Breast epithelium (tissue), 4 donors: Measurements from ENCODE around the gene NFATC4. TPM values are rescaled to one million over a fixed set of nuclear protein-coding genes. Genes with fewer than 3 reads are reported as not detected.

ENCODE experiments used
- DNase-seq, 2 donors: peaks; one replicate each; pipeline ENCODE4 v3.0.0-alpha.2; 2019; ENCODE audit warnings: low spot score in 2 of 2
- H3K27ac ChIP-seq, 2 donors: fragments of 200-600 bp; sonication (generic) in 1 of 2; one replicate each; pipeline ENCODE4 v1.5.1; 2016 to 2019; ENCODE audit warnings: mild to moderate bottlenecking in 1 of 2
- H3K27me3 ChIP-seq, 2 donors: fragments of 200-600 bp; sonication (generic) in 1 of 2; one replicate each; pipeline versions ENCODE4 v1.5.1 to v1.6.0; 2017 to 2019; ENCODE audit warnings: control low read depth in 1 of 2, mild to moderate bottlenecking in 1 of 2
- H3K36me3 ChIP-seq: fragments of 200-600 bp; one replicate; pipeline ENCODE4 v1.5.1; 2019
- H3K4me1 ChIP-seq, 2 donors: fragments of 200-600 bp; sonication (generic); one replicate each; pipeline ENCODE4 v1.5.1; 2016 to 2019; ENCODE audit warnings: control low read depth in 1 of 2
- H3K4me3 ChIP-seq, 3 donors: fragments of 200-600 bp; sonication (generic); 1 replicate in 2 of 3; 2 replicates in 1 of 3; pipeline ENCODE4 v1.5.1; 2016 to 2019; ENCODE audit warnings: mild to moderate bottlenecking in 3 of 3, moderate library complexity in 2 of 3
- H3K9me3 ChIP-seq, 2 donors: fragments of 200-600 bp; sonication (generic) in 1 of 2; one replicate each; pipeline ENCODE4 v1.5.1; 2016 to 2019; ENCODE audit warnings: control low read depth in 1 of 2
- CTCF ChIP-seq, 3 donors: fragments of 450-650 bp; IDR thresholded peaks; one replicate each; pipeline ENCODE4 v1.5.1; 2016 to 2017; ENCODE audit warnings: antibody characterized with exemption in 3 of 3, mild to moderate bottlenecking in 3 of 3, moderate library complexity in 3 of 3
- POLR2A ChIP-seq: fragments of 450-650 bp; IDR thresholded peaks from one replicate; pipeline ENCODE4 v1.6.1; 2016; ENCODE audit warnings: antibody characterized with exemption, mild to moderate bottlenecking, moderate library complexity
- POLR2AphosphoS5 ChIP-seq, 3 donors: sonication (generic); formaldehyde crosslinking; IDR thresholded peaks; one replicate each; pipeline ENCODE4 v1.6.1; 2017; ENCODE audit warnings: antibody characterized with exemption in 3 of 3
- intact Hi-C: fragments of 100-400 bp; cut with DNase I; formaldehyde crosslinking; loops from one replicate; pipeline ENCODE4 v1.15.1; 2023; ENCODE audit warnings: low total_unique reads
- total RNA-seq, 3 donors: library from RNA; depleted of rRNA; stranded (reverse); fragments of >200 nt; gene quantifications; one replicate each; pipeline ENCODE4 v1.1.0, GENCODE V29; 2016

Gene NFATC4
- total RNA-seq, 3 donors from 2014 or later, result 28.6 to 67.2 (median 32.8) TPM

DNA sequence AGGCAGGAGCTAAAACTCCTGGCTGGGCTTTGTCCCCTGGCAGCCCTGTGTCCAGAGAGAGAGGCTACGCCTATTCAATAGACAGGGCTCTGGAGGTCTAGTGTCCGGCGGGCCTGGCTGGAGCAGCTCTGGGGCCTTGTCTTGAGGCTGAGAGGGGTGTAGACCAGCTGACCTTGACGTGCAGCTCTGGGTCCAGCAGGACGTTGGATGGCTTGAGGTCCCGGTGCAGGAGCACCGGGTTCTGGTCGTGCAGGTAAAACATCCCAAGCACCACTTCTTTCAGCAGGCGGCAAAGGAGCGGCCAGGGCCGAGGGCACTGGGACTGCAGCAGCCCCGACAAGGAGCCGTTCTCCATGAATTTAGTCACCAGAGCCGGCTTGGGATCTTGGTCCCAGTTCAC, 29.1 kb upstream of the NFATC4 start:
- Histone ChIP-seq H3K27me3 (peaks cover 0 to 11% of the 10 kb centered on the region in 2 donors), H3K4me1 (peaks cover 0 to 5% of the 10 kb centered on the region in 2 donors), H3K4me3 (peak overlapping the region; percentile 47 to 66 (median 52)), H3K36me3 (no peaks in the 10 kb centered on the region), H3K27ac (no peak overlapping the region), H3K9me3 (no peaks in the 10 kb centered on the region)
- intact Hi-C loops, result no loop called here
- TF ChIP-seq POLR2A (no peak), CTCF (IDR thresholded peaks at IDR 0.05) (no peak), POLR2AphosphoS5 (IDR thresholded peaks at IDR 0.05) (no peak)
- DNase-seq, result no peak

GRCh38 chr14:24339284-24340151, 28.5 kb upstream of the NFATC4 start, which contains the start of gene RIPK3:
TSS of gene RIPK3 (minus strand) at chr14:24339991. CDS start at chr14:24339826, 165 bp downstream.
- peak within 1 kb of the TSS; percentile 47 to 66 (median 52) for H3K4me3 ChIP-seq
- H3K36me3 ChIP-seq, result no peaks in the 10 kb centered on the region
- peaks cover 0 to 9% of the 10 kb centered on the region in 2 donors for H3K27me3 ChIP-seq
- no peaks in the 10 kb centered on the region for H3K9me3 ChIP-seq
- H3K4me1 ChIP-seq, result no peaks in the 10 kb centered on the region
- TF ChIP-seq POLR2A (no peak), POLR2AphosphoS5 (IDR thresholded peaks at IDR 0.05) (no peak), CTCF (IDR thresholded peaks at IDR 0.05) (no peak)
- intact Hi-C loops, result no loop called here
- DNase-seq, result no peak
- H3K27ac ChIP-seq, result peak within 1 kb of the TSS in 1 of 2 donors; percentile 48

DNA sequence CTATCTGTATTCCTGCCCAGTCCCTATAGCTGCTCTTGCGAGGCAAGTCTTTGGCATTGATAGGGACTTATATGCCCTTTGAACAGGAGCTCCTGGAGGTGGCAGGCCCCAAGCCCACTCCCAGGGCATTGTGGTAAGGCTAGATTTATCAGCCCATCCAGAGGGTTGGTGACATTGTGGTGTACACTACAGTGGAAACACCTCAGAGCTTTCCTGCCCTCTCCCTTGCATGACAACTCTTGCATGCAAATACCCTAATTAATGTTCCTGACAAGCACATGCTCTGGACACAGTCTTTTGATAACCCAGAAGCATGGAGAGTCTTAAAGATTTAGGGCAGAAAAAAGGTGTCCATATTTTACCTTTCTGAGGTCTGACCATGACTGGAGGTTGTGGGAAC, 27.4 kb upstream of the NFATC4 start:
- Histone ChIP-seq H3K27ac (no peak overlapping the region), H3K27me3 (no peaks in the 10 kb centered on the region), H3K36me3 (no peaks in the 10 kb centered on the region), H3K4me3 (no peak overlapping the region), H3K4me1 (no peaks in the 10 kb centered on the region), H3K9me3 (no peaks in the 10 kb centered on the region)
- TF ChIP-seq POLR2A (no peak), CTCF (IDR thresholded peaks at IDR 0.05) (no peak)
- intact Hi-C loops, result no loop called here
- DNase-seq, result no peak

DNA sequence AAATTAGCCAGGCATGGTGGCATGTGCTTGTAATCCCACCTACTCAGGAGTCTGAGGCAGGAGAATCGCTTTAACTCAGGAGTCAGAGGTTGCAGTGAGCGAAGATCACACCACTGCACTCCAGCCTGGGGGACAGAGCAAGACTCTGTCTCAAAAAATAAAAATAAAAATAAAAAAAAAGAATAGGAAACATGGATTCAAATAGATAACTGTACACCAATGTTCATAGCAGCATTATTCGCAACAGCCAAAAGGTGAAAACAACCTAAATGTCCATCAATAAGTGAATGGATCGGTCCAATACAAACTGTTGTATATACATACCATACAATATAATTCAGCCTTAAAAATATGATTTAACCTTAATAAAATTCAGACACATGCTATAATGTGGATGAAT, 25.1 kb upstream of the NFATC4 start:
- no peaks in the 10 kb centered on the region for H3K27me3 ChIP-seq
- H3K36me3 ChIP-seq, result no peaks in the 10 kb centered on the region
- no peaks in the 10 kb centered on the region for H3K9me3 ChIP-seq
- H3K4me3 ChIP-seq, result no peak overlapping the region
- intact Hi-C loops, result no loop called here
- DNase-seq, result no peak
- TF ChIP-seq POLR2A (no peak), CTCF (IDR thresholded peaks at IDR 0.05) (no peak), POLR2AphosphoS5 (IDR thresholded peaks at IDR 0.05) (no peak)
- H3K27ac ChIP-seq, result no peak overlapping the region
- H3K4me1 ChIP-seq, result no peaks in the 10 kb centered on the region
